Measurements from ENCODE around the gene PPP1R9B. TPM values are rescaled to one million over a fixed set of nuclear protein-coding genes. Genes with fewer than 3 reads are reported as not detected.

PPP1R9B gene
- total and polyA plus RNA-seq, 2 of the 8 experiments (the other 6 are each of a cell fraction or from before 2014, with no cell fraction given): 5.2 to 13.1 TPM

- TF ChIP-seq, protein P1, sequence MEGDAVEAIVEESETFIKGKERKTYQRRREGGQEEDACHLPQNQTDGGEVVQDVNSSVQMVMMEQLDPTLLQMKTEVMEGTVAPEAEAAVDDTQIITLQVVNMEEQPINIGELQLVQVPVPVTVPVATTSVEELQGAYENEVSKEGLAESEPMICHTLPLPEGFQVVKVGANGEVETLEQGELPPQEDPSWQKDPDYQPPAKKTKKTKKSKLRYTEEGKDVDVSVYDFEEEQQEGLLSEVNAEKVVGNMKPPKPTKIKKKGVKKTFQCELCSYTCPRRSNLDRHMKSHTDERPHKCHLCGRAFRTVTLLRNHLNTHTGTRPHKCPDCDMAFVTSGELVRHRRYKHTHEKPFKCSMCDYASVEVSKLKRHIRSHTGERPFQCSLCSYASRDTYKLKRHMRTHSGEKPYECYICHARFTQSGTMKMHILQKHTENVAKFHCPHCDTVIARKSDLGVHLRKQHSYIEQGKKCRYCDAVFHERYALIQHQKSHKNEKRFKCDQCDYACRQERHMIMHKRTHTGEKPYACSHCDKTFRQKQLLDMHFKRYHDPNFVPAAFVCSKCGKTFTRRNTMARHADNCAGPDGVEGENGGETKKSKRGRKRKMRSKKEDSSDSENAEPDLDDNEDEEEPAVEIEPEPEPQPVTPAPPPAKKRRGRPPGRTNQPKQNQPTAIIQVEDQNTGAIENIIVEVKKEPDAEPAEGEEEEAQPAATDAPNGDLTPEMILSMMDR (IDR thresholded peaks at IDR 0.05; ENCODE audit: control extremely low read depth in 1 of 3, insufficient read depth in 1 of 3, low read depth in 1 of 3, low read length in 3 of 3): no peak
- TF ChIP-seq CREB1 (IDR thresholded peaks at IDR 0.05) (no peak), TEAD4 (IDR thresholded peaks at IDR 0.05; ENCODE audit: low read depth, low read length) (no peak), SP4 (IDR thresholded peaks at IDR 0.05; ENCODE audit: low read length) (no peak), SIX5 (IDR thresholded peaks at IDR 0.05; ENCODE audit: low read depth, low read length) (no peak), RXRA (IDR thresholded peaks at IDR 0.05; ENCODE audit: insufficient read depth, low read depth, low read length) (no peak)
These were observed 60.4 kb downstream of the PPP1R9B start (continued) for GRCh38 chr17:50090071-50090470.
